ENCODE measurements around the gene PIGR.

PIGR gene

DNA sequence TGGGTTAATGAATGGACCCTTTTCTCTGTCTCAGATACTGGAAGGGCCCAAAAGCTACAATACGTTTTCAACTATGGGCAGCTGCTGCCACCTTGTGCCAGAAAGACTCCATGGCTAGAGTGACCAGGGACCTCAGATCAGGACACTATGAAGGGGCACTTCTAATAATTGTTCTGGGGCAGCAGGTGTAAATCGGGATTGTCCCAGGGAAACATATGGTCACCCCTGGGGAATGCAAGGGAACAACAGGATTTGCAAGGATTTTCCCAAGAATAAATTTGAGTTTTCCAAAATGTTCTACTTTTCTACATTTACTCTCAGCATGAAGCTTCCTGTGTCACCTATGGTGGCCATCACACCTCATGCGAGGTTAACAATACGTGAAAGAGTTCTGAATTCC, 36.0 kb upstream of the PIGR start:
- Histone ChIP-seq H3K4me3 (ENCODE audit: control insufficient read depth in 1 of 7, extremely low read depth in 1 of 7, insufficient read depth in 4 of 7, low read depth in 2 of 7, low read length in 6 of 7) (no peak overlapping the region), H3K27me3 (replicated peaks in 2 of 5; ENCODE audit: control insufficient read depth in 4 of 5, insufficient read depth in 5 of 5, low read length in 4 of 5) (peaks cover 0 to 6% (median 0%) of the 10 kb centered on the region in 5 experiments), H3K36me3 (ENCODE audit: control insufficient read depth in 4 of 4, insufficient read depth in 4 of 4, low read length in 3 of 4) (no peaks in the 10 kb centered on the region), H3K4me1 (ENCODE audit: control extremely low read depth in 1 of 4, control insufficient read depth in 4 of 4, insufficient read depth in 4 of 4, low read length in 3 of 4) (peaks cover 0 to 5% (median 0%) of the 10 kb centered on the region in 4 experiments), H3K27ac (ENCODE audit: insufficient read depth in 1 of 2, low read depth in 1 of 2, low read length in 2 of 2, poor library complexity in 1 of 2, severe bottlenecking in 2 of 2) (no peak overlapping the region), H3K9me3 (ENCODE audit: control extremely low read depth in 1 of 5, control insufficient read depth in 4 of 5, insufficient read depth in 2 of 5, low read depth in 1 of 5, low read length in 4 of 5) (no peaks in the 10 kb centered on the region)
- ChIA-PET POLR2A (interaction anchor here (1.0 to 1.4 kb wide), 2 partner anchors 9 to 47 kb away, joined by 3 to 4 read pairs; no protein-coding TSS in a partner anchor), CTCF (interaction anchor here (0.6 to 10.8 kb wide), 54 partner anchors 9 to 493 kb away, joined by 3 to 220 read pairs (median 5); partner anchors contain the start of genes DYRK3, FCAMR, FCMR and PIGR)
- WGBS (ENCODE audit: insufficient coverage): 34% methylated on average over 4 of the region's 4 CpGs
- DNase-seq: peak; percentile 56 to 68 (median 66)

DNA sequence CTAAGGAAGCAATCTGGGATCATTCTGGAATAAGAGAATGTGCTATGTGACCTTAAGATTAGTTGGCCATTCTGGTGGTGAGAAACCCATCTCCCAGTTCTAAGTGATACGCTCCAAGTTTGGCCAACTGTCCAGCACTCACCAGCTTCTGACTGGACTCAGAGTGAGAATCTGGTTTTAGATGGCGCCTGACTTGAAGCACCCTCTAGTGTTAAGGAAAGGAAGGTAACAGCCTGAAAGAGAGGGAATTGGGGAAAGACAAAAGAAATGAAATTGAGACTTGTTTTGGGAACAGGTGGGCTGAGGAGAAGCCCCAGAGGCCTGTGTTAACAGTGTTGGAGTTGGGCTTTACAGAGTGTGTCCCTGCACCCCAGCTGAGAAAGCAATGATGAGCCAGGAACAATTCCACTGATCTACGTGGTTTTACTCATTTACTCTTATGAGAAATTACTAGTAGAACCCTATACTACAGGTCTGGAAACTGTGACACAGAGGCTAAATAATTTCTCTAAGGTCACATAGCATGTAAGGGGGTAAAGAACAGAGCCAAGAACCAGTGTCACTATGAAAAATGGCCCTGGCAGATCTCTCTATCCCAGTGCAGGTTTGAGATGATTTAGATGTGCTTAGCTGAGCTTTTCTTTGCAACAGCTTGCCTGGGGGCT, 33.2 kb upstream of the PIGR start:
- peak in 2 of 3 donors; percentile 13 to 16 for DNase-seq
- H3K27me3 ChIP-seq (replicated peaks in 2 of 5; ENCODE audit: control insufficient read depth in 4 of 5, insufficient read depth in 5 of 5, low read length in 4 of 5): peaks cover 0 to 4% (median 0%) of the 10 kb centered on the region in 5 experiments
- peaks cover 0 to 5% (median 0%) of the 10 kb centered on the region in 4 experiments for H3K4me1 ChIP-seq (ENCODE audit: control extremely low read depth in 1 of 4, control insufficient read depth in 4 of 4, insufficient read depth in 4 of 4, low read length in 3 of 4)
- POLR2A ChIA-PET: no interaction called here
- CTCF ChIA-PET: interaction anchor here (0.9 to 10.8 kb wide), 16 partner anchors 8 to 347 kb away, joined by 3 to 220 read pairs (median 13); partner anchors contain the start of genes FCAMR, FCMR and PIGR
- H3K36me3 ChIP-seq (ENCODE audit: control insufficient read depth in 4 of 4, insufficient read depth in 4 of 4, low read length in 3 of 4): no peaks in the 10 kb centered on the region
- H3K27ac ChIP-seq (ENCODE audit: insufficient read depth in 1 of 2, low read depth in 1 of 2, low read length in 2 of 2, poor library complexity in 1 of 2, severe bottlenecking in 2 of 2): no peak overlapping the region
- WGBS (ENCODE audit: insufficient coverage): 86% methylated on average over 2 of the region's 3 CpGs
- no peaks in the 10 kb centered on the region for H3K9me3 ChIP-seq (ENCODE audit: control extremely low read depth in 1 of 5, control insufficient read depth in 4 of 5, insufficient read depth in 2 of 5, low read depth in 1 of 5, low read length in 4 of 5)
- no peak overlapping the region for H3K4me3 ChIP-seq (ENCODE audit: control insufficient read depth in 1 of 7, extremely low read depth in 1 of 7, insufficient read depth in 4 of 7, low read depth in 2 of 7, low read length in 6 of 7)

DNA sequence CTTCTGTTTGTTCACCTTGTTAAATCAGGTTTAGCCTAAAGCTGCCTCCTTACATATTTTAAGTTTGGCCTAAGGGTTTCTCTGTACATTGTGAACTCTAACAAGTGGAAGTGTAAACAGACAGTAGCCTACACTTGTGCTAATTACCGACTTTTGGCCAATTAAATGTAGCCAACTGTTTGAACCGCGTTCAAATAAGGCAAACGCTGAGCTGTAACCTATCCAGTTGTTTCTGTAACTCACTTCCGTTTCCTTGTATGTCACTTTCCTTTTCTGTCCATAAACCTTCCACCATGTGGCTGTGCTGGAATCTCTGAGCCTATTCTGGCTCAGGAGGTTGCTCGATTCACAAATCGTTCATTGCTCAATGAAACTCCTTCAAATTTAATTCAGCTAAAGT, 32.0 kb upstream of the PIGR start:
- Histone ChIP-seq H3K4me1 (ENCODE audit: control extremely low read depth in 1 of 4, control insufficient read depth in 4 of 4, insufficient read depth in 4 of 4, low read length in 3 of 4) (peaks cover 0 to 5% (median 0%) of the 10 kb centered on the region in 4 experiments), H3K36me3 (ENCODE audit: control insufficient read depth in 4 of 4, insufficient read depth in 4 of 4, low read length in 3 of 4) (no peaks in the 10 kb centered on the region), H3K27me3 (replicated peaks in 2 of 5; ENCODE audit: control insufficient read depth in 4 of 5, insufficient read depth in 5 of 5, low read length in 4 of 5) (peaks cover 0 to 4% (median 0%) of the 10 kb centered on the region in 5 experiments), H3K27ac (ENCODE audit: insufficient read depth in 1 of 2, low read depth in 1 of 2, low read length in 2 of 2, poor library complexity in 1 of 2, severe bottlenecking in 2 of 2) (no peak overlapping the region), H3K4me3 (ENCODE audit: control insufficient read depth in 1 of 7, extremely low read depth in 1 of 7, insufficient read depth in 4 of 7, low read depth in 2 of 7, low read length in 6 of 7) (no peak overlapping the region), H3K9me3 (ENCODE audit: control extremely low read depth in 1 of 5, control insufficient read depth in 4 of 5, insufficient read depth in 2 of 5, low read depth in 1 of 5, low read length in 4 of 5) (no peaks in the 10 kb centered on the region)
- ChIA-PET POLR2A (no interaction called here), CTCF (interaction anchor here (1.2 to 10.8 kb wide), 2 partner anchors 46 to 266 kb away, joined by 3 to 220 read pairs; no protein-coding TSS in a partner anchor)
- DNase-seq: no peak
- 92% methylated on average over 7 of the region's 7 CpGs for WGBS (ENCODE audit: insufficient coverage)

DNA sequence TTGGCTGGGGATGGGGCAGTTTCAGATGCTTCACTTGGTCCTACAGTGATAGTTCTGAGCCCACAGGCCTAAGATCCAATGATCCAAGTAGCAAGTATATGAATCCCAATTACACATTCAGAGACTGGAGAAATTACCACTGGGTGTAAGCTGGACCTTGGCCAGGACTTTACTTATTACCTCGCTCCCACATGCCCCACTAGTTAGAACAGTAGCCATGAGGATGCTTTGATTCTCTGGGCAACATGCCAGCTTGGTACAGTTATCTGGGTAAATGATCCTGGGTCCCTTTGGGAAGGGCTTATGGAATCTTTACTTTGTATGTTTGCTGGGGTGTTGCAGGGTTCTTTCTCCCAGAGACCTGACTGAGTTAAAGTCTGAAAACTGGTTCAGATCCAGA, 29.0 kb upstream of the PIGR start:
- POLR2A ChIA-PET: no interaction called here
- 100% methylated on average over 1 of the region's 1 CpG for WGBS (ENCODE audit: insufficient coverage)

DNA sequence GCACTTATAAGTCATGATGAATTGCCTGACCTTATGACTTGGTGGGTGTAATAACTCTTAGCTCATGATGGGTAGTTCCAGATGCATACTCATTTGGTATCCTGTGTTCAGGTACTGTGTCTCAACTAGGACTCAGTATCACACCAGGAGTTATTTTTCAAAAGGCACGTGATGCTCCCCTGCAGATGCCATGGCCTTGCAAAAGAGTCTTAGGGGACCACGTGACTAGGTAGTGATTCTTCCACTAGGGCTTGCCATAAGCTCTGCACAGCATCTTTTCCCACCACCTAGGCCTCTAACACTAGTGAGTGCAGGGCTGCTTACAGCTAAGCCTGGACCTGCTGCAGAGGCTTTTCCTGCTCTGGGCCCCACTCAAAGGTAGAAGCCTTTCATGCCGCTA, 27.9 kb upstream of the PIGR start:
- no peak for DNase-seq
- H3K4me1 ChIP-seq (ENCODE audit: control extremely low read depth in 1 of 4, control insufficient read depth in 4 of 4, insufficient read depth in 4 of 4, low read length in 3 of 4): peaks cover 7 to 19% (median 8%) of the 10 kb centered on the region in 4 experiments
- H3K27ac ChIP-seq (ENCODE audit: insufficient read depth in 1 of 2, low read depth in 1 of 2, low read length in 2 of 2, poor library complexity in 1 of 2, severe bottlenecking in 2 of 2): no peak overlapping the region
- H3K9me3 ChIP-seq (ENCODE audit: control extremely low read depth in 1 of 5, control insufficient read depth in 4 of 5, insufficient read depth in 2 of 5, low read depth in 1 of 5, low read length in 4 of 5): no peaks in the 10 kb centered on the region
- CTCF ChIA-PET: interaction anchor here (0.8 to 6.8 kb wide), 7 partner anchors 7 to 42 kb away, joined by 3 to 66 read pairs (median 13); partner anchors contain the start of gene PIGR
- no peaks in the 10 kb centered on the region for H3K27me3 ChIP-seq (replicated peaks in 2 of 5; ENCODE audit: control insufficient read depth in 4 of 5, insufficient read depth in 5 of 5, low read length in 4 of 5)
- no peak overlapping the region for H3K4me3 ChIP-seq (ENCODE audit: control insufficient read depth in 1 of 7, extremely low read depth in 1 of 7, insufficient read depth in 4 of 7, low read depth in 2 of 7, low read length in 6 of 7)
- H3K36me3 ChIP-seq (ENCODE audit: control insufficient read depth in 4 of 4, insufficient read depth in 4 of 4, low read length in 3 of 4): no peaks in the 10 kb centered on the region
- POLR2A ChIA-PET: interaction anchor here (1.0 kb wide), 1 partner anchor 49 kb away, joined by 3 read pairs; no protein-coding TSS in a partner anchor
- WGBS (ENCODE audit: insufficient coverage): 93% methylated on average over 3 of the region's 3 CpGs

More for the DNA sequence above, 29.0 kb upstream of the PIGR start:
- CTCF ChIA-PET: interaction anchor here (1.2 to 4.3 kb wide), 5 partner anchors 13 to 63 kb away, joined by 3 to 31 read pairs (median 7); no protein-coding TSS in a partner anchor
- H3K27me3 ChIP-seq (replicated peaks in 2 of 5; ENCODE audit: control insufficient read depth in 4 of 5, insufficient read depth in 5 of 5, low read length in 4 of 5): no peaks in the 10 kb centered on the region
- no peak for DNase-seq
- peaks cover 6 to 14% (median 7%) of the 10 kb centered on the region in 4 experiments for H3K4me1 ChIP-seq (ENCODE audit: control extremely low read depth in 1 of 4, control insufficient read depth in 4 of 4, insufficient read depth in 4 of 4, low read length in 3 of 4)
- no peaks in the 10 kb centered on the region for H3K36me3 ChIP-seq (ENCODE audit: control insufficient read depth in 4 of 4, insufficient read depth in 4 of 4, low read length in 3 of 4)
- no peak overlapping the region for H3K4me3 ChIP-seq (ENCODE audit: control insufficient read depth in 1 of 7, extremely low read depth in 1 of 7, insufficient read depth in 4 of 7, low read depth in 2 of 7, low read length in 6 of 7)
- H3K27ac ChIP-seq (ENCODE audit: insufficient read depth in 1 of 2, low read depth in 1 of 2, low read length in 2 of 2, poor library complexity in 1 of 2, severe bottlenecking in 2 of 2): no peak overlapping the region
- H3K9me3 ChIP-seq (ENCODE audit: control extremely low read depth in 1 of 5, control insufficient read depth in 4 of 5, insufficient read depth in 2 of 5, low read depth in 1 of 5, low read length in 4 of 5): no peaks in the 10 kb centered on the region

DNA sequence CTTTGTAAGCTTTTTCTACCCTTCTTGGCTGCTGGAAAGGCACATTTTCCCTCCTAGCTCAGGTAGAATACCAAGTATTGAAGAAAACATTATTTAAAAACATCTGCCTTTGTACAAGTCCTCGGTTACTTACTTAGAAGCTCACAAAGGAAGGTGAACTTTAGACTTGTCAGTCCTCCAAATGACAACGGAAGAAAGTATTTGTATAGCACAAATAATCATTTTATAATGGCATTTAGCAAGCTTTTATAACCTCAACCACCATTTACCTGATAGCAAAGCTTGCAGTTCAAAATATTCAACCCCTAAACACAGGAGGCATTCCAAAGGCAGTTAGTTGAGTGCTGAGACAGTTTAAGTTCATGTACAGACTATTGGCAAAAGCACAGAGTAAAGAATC, 26.5 kb upstream of the PIGR start:
- ChIA-PET CTCF (interaction anchor here (0.8 to 6.8 kb wide), 18 partner anchors 8 to 246 kb away, joined by 3 to 66 read pairs (median 3); partner anchors contain the start of gene PIGR), POLR2A (no interaction called here)
- no peak overlapping the region for H3K4me3 ChIP-seq (ENCODE audit: control insufficient read depth in 1 of 7, extremely low read depth in 1 of 7, insufficient read depth in 4 of 7, low read depth in 2 of 7, low read length in 6 of 7)
- no peak overlapping the region for H3K27ac ChIP-seq (ENCODE audit: insufficient read depth in 1 of 2, low read depth in 1 of 2, low read length in 2 of 2, poor library complexity in 1 of 2, severe bottlenecking in 2 of 2)
- peaks cover 16 to 33% (median 19%) of the 10 kb centered on the region in 4 experiments for H3K4me1 ChIP-seq (ENCODE audit: control extremely low read depth in 1 of 4, control insufficient read depth in 4 of 4, insufficient read depth in 4 of 4, low read length in 3 of 4)
- no peaks in the 10 kb centered on the region for H3K9me3 ChIP-seq (ENCODE audit: control extremely low read depth in 1 of 5, control insufficient read depth in 4 of 5, insufficient read depth in 2 of 5, low read depth in 1 of 5, low read length in 4 of 5)
- no peaks in the 10 kb centered on the region for H3K27me3 ChIP-seq (replicated peaks in 2 of 5; ENCODE audit: control insufficient read depth in 4 of 5, insufficient read depth in 5 of 5, low read length in 4 of 5)
- DNase-seq: no peak
- no CpG with 5 or more reads among the region's 2 CpGs for WGBS (ENCODE audit: insufficient coverage)
- H3K36me3 ChIP-seq (ENCODE audit: control insufficient read depth in 4 of 4, insufficient read depth in 4 of 4, low read length in 3 of 4): no peaks in the 10 kb centered on the region

All from common myeloid progenitor, CD34-positive (primary cell).